C4-2B (cell line): ENCODE results near the gene RAF1.

Source experiments
- H3K27ac ChIP-seq: fragments of 450-650 bp; 2 replicates; pipeline ENCODE4 v1.5.1; 2017
- CTCF ChIP-seq: fragments of 450-650 bp; conservative IDR thresholded peaks from 2 replicates; pipeline ENCODE4 v1.5.1; 2017; ENCODE audit warnings: mild to moderate bottlenecking
- ZFX ChIP-seq: fragments of 450-650 bp; IDR thresholded peaks from 2 replicates; pipeline ENCODE4 v1.6.1; 2017

RAF1 gene

GRCh38 chr3:12588039-12589009 lies 75.6 kb downstream of the RAF1 start:
- TF ChIP-seq ZFX = no peak
- TF ChIP-seq CTCF = no peak
- no peak overlapping the region for H3K27ac ChIP-seq

- H3K27ac ChIP-seq = no peak overlapping the region
- TF ChIP-seq CTCF = no peak
- no peak for TF ChIP-seq ZFX
Observed at GRCh38 chr3:12586403-12586802, 77.5 kb downstream of the RAF1 start.

- TF ChIP-seq ZFX = no peak
- no peak for TF ChIP-seq CTCF
- H3K27ac ChIP-seq = no peak overlapping the region
Observed at GRCh38 chr3:12585970-12586369, 77.9 kb downstream of the RAF1 start.

- TF ChIP-seq ZFX (no peak), CTCF (no peak)
- no peak overlapping the region for H3K27ac ChIP-seq
Observed at GRCh38 chr3:12585181-12585580, 78.7 kb downstream of the RAF1 start.

- TF ChIP-seq ZFX (no peak), CTCF (no peak)
- H3K27ac ChIP-seq = no peak overlapping the region
Observed at GRCh38 chr3:12584083-12584482, 79.8 kb downstream of the RAF1 start.

GRCh38 chr3:12583280-12583679 lies 80.6 kb downstream of the RAF1 start:
- no peak for TF ChIP-seq CTCF
- TF ChIP-seq ZFX = no peak
- H3K27ac ChIP-seq = no peak overlapping the region

- TF ChIP-seq ZFX = no peak
- TF ChIP-seq CTCF = no peak
- H3K27ac ChIP-seq = no peak overlapping the region
Observed at GRCh38 chr3:12582730-12583129, 81.2 kb downstream of the RAF1 start.
